HG02759 (cell line): ENCODE data around the gene ADAMTS20.
"Not testable (repeated sequence)": the region's sequence is repeated elsewhere in the genome, so short reads cannot be mapped to it uniquely, and the experiment has no call there.

Experiments
- ATAC-seq: cut with Tn5 transposase; IDR thresholded peaks from one replicate; pipeline ENCODE4 v1.9.1; 2021; ENCODE audit warnings: mild to moderate bottlenecking, moderate library complexity; ENCODE audit not compliant: unreplicated experiment

The ADAMTS20 gene

DNA sequence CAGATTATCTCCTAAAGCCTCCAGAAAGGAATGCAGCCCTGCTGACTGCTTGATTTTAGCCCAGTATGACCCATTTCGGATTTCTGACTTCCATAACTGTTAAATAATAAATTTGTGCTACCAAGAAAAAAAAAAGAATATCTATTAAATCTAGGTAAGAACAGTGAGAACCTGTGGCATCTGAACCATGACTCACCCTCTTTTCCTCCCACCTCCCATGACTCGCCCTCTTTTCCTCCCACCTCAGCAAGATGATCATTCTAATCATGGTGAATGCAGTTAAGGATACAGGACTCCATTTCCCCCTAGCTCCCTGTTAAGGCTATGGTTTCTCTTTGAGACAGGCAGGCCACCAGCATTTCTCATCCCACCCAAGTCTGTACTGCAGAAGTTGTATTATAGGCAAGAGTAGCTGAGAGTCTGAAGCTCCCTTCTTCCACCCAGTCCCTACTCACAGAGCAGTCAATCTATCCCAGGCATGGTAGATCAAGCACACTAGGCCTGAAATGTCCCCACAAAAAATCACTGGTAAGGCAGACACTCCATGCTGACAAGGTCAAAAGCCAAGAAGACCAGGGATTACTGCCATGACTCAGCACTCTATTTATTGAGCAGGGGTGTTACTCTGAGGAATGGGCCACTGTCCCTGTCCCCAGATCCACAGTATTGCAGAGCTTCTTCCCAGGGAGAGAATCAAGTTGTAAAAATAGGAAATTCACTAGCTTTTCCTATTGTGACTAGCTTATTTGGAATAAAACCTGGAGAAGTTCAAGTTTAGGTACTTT lies 188.9 kb downstream of the ADAMTS20 start:
- ATAC-seq = no peak

DNA sequence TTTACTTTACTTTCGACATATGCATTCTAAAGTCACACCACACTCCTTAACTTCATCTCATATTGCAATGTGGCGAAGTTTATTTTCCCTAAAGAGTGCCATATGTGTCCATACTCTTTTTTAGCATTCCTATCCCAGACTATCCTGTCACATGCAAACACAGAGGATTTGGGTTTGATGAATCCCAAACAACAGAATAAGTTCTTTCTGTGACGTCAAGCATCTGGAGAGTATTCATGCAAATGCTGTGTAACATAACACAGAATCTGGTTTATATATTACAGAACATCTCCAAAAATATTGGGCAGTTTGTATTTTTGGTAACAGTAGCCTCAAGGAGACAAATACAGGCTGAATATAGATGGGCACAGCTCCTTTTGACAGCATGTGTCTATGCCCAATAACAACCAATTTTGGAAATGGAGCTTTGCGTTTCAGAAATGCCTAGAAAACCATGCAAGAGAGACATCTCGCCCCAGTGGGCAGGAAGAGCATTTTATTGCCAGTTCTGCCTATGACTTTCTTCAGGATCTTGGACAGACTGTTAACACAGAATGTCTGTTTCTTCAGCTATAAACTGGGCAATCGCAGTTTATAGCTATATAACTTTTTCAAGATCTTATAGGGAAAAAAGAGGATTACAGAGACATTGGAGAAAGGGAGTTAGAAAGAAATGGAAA lies 190.8 kb downstream of the ADAMTS20 start:
- no peak for ATAC-seq

DNA sequence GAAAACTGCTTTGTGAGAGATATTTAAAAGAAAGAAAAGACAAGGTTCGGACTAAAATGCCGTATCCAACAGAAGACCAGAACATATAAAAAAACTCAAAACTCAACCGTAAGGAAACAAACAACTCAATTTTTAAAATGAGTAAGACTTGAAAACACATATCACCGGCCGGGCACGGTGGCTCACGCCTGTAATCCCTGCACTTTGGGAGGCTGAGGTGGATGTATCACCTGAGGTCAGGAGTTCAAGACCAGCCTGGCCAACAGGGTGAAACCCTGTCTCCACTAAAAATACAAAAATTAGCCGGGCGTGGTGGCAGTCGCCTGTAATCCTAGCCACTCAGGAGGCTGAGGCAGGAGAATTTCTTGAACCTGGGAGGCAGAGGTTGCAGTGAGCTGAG lies 192.0 kb downstream of the ADAMTS20 start:
- not testable (repeated sequence) for ATAC-seq

DNA sequence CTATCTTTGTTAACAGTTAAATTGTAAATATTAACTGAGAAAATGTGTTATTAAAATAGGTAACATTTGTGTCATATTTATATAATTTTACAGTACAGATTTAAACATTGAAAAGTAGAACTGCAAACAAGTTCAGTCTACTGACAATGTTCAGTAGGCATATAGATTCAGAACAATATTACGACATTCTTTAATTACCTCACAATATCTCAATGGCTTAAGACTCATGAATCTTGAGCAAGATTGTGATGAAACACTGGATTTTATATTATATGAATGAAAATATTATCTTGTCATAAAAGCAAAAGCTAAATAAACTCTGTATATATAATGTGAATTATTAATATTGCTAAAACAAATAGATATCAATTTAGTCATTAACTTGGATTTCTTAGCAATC lies 194.9 kb downstream of the ADAMTS20 start:
- ATAC-seq = no peak

DNA sequence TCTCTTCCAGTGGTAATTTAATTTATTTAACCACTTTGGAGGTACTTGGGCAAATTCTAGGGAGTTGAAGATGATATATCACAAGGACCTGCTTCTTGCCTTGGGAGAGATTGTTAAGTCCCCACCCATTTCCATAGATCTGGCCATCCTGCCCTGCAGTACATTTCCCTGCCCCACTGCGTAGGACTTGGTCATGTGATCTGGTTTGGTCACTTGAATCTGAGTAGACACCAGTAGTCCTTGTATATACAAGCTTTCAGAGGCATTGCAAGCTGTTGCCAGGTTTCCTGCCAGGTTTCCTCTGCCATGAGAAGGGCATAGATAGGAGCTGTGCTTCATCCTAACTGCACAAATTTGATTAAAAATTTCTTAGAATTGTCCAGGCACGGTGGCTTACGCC lies 200.0 kb downstream of the ADAMTS20 start:
- no peak for ATAC-seq

DNA sequence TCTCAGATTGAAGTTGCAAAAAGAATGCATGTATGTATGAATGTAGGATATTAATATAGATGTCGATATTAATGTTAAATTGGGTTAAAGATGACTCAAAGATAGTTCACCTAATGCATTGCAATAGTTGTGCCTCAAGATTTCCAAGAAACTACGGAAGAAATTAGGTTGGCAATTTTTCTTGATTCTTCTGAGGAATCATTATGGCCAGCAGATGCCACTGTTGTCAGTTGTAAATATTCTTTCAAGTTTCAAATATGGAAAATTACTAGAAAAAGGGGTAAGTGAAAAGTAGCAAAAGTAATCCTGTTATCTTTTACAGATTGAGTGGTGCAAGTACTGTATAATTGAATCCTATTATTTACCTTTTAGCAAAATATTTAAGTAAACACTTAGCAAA lies 202.1 kb downstream of the ADAMTS20 start:
- no peak for ATAC-seq

DNA sequence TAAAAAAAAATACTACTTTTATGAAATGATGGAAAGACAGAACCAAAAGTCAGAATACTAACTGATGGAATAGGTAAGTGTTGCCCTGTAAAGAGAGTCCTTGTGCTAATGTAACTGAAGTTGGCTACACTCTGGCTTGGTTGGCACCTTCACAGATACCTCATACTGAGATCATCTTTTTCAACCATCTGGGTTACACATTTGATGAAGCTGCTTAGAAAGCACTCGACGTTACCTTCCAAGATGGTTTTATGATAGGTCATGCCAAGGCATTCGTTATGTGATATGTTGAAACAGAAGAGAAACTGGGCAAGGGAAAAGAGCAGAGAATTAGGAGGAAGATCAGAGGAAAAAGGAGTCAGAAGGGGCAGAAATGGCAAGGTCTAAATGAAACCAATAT lies 203.8 kb downstream of the ADAMTS20 start:
- no peak for ATAC-seq

DNA sequence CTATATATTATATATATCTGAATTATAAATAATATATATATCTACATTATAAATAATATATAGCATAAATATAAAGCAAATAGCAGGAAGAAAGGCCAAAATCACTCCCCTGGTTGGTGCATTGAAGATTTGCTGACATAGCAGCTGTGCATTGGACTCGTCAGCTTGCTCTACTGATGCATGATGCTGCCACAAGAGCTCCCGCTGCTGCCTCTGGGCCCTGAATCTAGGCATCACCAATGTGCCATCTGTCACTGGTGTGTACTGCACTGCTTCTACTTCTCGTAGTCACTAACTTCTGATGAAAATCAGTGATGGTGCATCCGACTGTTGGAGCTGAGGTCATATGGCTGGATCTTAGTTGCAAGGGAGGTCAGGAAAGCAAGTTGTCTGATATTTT lies 205.0 kb downstream of the ADAMTS20 start:
- ATAC-seq = no peak

DNA sequence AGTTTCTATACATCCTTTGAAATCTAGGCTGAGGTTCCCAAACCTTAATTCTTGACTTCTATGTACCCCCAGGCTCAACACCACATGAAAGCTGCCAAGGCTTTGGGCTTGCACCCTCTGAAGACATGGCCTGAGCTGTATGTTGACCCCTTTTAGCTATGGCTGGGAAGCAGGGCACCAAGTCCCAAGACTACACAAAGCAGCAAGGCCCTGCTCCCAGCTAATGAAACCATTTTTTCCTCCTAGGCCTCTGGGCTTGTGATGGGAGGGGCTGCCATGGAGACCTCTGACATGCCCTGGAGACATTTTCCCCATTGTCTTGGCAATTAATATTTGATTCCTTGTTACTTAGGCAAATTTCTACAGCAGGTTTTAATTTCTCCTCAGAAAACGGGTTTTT lies 207.0 kb downstream of the ADAMTS20 start:
- no peak for ATAC-seq

DNA sequence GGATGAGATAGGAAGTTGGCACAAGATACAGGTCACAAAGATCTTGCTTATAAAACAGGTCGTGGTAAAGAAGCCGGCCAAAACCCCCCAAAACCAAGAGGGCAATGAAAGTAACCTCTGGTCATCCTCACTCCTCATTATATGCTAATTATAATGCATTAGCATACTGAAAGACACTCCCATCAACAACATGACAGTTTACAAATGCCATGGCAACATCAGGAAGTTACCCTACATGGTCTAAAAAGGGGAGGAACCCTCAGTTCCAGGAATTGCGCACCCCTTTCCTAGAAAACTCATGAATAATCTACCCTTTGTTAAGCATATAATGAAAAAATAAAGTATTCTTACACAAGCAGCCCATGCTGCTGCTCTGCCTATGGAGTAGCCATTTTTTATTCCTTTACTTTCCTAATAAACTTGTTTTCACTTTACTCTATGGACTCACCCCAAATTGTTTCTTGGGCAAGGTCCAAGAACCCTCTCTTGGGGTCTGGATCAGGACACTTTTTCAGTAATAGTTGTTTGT lies 210.2 kb downstream of the ADAMTS20 start:
- not testable (repeated sequence) for ATAC-seq

DNA sequence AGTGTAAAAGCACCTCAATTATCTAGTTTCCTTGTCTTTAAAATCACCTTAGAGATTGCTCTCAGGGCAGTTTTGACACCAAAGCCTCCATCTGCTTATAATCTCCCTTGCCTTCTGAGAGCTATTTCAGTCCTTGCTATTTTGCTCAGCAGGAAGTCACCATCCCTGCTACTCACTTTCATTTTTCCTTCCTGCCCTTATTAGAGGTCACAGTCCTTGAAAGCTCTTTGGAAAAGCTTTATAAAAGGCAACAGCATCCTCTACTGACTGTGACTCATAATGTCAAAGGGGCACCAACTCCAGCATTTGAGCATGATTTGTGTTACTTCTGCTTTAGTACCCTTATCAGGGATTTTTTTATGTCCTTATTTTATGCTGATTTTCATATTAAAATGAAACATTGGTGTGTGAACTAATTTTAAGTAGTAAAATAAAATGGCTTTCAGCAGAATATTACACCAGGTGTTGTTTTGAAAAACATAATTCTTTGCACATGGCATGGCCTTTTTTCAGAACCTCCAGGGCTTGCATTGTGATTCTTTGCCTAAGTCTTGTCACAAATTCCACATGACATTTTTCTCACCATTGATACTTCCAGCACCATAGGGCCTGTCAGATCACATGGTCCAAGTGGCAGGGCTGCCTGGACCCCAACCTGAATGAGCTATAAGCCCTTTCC lies 213.0 kb downstream of the ADAMTS20 start:
- ATAC-seq = peak; percentile 58

DNA sequence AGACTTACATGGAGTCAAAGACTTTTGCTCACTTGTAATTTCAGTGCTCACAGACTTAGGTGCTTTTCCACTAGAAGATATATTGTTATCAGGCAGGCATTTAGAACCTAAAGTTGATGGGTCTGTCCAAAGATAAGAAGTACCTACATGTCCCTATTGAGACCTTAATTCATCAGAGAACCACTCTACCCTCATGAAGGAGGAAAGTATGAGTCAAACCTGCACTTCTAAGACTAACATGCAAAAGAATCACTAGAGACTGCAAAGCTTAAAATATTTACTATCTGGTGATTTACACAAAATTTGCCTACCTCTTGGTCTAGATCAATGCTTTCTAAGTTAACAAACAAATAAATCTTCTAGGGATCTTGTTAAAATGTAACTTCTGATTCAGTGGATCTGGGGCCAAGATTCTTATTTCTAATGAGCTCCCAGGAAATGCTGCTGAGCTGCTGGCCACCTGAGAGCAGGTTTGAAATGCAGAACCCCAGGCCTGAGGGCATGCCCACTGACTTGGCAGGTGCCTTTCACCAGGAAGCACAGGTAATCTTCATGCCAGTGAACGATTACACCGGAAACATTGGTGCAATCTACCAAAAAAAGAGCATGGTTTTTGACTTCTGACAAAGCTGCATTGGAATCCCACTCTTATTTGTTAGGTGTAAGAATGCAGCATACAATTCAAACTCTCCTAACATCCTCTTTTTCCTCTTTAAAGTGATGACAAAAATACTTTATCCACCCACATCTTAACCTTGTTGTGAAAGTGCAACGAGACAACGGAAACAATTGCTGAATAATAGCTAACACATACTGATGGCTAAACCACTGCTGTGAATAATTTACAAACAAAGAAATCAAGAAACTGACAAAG lies 214.2 kb downstream of the ADAMTS20 start:
- peak; percentile 61 for ATAC-seq

DNA sequence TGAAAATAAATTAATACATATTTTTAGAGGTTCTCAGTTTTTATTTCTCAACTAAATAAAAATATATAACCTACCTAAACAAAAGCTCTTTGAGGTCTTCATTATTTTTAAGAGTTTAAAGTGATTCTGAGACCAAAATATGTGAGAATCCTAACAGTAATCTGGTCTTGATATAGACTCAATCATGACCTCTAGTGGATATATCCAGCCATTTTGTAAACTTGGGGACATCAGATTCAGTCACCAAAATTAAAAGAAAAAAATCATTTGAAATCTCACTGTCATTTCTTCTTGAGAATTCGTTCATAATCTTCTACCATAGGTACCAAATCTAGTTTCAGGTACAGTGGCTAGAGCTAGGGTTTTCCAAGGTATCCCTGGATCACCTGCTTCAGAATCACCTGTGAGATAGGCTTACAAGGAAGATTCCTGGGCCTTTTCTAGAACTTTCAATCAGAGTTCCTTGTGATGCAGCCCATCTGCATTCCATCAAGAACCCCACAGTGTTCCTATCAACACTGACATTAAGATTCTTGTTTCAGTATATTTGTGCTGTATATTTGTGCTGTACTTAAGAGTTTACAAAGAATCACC lies 214.9 kb downstream of the ADAMTS20 start:
- ATAC-seq = no peak

DNA sequence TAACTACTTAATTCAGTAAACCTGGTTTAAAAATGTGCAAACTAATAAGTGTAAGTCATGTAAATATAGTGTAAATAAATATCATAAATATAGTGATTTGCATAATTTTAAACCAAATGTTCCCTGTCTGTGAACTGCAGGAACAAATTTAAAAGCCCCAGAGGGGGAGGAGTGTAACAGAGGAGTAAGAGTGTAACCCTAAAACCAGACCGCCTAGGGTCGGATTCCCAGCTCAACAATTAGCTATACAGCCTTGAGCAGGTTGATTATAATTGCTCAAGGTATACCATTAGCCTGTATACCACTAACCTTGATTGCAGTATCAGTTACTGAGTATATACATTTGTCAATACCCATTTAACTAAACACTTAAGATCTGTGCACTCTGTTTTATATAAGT lies 218.4 kb downstream of the ADAMTS20 start:
- ATAC-seq = no peak

DNA sequence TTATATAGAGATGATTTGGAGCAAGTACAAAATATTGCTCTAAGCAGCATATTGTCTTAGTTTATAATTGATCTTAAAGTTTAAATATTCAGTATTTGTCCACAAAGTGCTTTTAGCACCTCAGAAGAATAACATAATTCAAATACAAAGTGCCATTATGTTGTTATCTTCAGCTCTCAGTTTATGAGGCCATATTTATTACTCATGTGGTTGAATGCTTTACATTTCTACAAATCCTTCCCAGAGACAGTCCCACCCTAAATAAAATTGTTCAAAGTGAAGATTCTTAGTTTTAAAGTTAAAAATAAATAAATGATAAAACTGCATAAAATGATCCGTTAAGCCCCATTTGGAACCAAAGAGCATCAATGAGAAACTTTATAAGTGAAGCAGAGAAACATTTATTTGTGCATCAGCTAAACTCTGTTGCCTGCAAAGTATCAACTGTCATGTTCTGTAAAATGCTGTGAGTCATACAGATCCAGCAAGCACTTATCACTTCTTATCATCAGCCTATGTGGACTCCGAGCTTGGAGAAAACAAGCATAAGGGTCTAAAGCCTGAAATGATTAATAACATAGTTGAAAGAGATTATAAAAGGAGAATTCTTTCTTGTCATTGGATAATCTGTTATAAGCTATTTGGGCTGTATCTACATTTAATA lies 218.9 kb downstream of the ADAMTS20 start:
- no peak for ATAC-seq

DNA sequence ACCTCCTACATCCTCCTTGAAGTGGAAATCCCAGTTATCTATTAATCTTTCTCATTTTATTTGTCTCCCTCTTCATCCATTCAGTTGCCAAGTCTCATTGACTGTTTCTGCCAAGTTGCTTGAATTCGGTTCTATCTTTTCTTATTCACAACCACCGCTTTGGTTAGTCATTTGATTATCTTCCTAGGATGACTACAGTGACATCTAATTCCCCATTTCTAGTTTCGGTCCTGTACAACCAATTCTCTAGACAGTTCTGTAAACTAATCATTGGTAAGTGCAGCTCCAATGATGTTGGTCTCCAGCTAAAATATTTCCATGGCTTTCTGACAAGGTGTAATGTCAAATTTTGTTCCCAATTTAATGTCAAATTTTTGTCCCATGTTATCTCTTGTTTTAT lies 220.1 kb downstream of the ADAMTS20 start:
- ATAC-seq = no peak

DNA sequence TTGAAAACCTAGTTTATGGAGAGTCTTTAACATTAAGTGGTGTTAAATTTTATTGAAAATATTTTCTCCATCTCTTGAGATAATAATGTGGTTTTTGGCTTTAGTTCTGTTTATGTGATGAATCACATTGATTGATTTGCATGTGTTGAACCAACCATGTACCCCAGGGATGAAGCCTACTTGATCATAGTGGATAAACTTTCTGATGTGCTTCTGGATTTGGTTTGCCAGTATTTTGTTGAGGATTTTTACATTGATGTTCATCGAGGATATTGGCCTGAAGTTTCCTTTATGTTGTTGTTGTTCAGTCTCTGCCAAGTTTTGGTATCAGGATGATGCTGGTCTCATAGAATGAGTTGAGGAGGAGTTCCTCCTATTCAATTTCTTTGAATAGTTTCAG lies 222.6 kb downstream of the ADAMTS20 start:
- ATAC-seq = no peak

DNA sequence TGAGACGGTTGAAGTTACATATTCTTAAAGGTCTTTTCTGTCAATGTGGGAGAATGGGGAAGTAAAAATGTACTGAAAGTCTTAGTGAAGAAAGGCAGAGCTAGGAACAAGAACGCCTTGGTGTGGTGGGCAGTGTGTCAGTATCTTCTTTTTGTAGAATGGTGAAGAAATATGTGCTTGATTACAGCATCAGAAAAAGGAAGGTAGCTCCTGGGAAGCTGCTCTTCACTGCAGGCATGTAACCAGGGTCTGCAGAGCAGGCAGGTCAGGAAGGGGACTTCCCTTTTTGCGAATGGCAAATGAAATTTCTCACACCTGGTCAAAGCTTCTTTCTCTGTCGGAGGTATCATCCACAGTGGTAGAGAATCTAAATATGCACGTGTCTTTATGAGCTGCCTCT lies 226.2 kb downstream of the ADAMTS20 start:
- ATAC-seq = peak; percentile 75

DNA sequence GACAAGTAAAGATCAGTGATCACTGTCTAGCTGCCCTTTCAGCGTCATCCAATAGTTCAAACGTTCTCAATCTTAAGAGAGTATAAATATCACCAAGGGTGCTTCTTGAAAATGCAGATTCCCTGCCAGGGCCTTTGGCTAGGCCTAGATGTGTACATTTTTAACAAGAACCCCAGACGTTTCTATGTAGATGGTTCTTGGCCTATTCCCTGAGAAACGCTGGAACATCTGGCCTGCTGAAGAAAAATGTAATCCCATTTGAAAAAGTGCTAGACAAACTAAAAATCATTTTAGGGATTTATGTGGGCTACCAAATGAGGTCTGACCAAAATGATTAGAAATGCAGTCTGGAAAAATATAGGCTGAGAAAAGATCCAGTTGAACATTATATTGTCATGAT lies 231.7 kb downstream of the ADAMTS20 start:
- ATAC-seq = no peak

DNA sequence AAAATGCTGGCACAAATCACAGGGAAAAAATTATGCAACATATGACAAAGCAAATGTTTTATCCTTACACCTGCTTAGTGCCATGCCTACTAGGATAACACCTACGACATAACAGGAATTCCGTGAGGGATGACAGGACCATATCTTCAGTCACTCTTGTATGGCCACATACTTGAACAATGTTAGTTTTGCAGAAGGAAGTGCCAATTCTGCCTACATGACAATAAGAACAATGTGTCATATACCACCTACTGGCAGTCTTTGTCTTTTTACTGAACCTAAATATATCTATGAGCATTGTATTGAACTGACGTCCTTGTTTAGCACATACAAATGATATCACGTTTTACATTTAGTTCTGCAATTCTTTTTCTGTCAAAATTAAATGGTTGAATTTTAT lies 234.0 kb downstream of the ADAMTS20 start:
- ATAC-seq = no peak
